SW 1271 (cell line): ENCODE data around the gene DPP6.

Source experiments
- DNase-seq, 2 experiments: peaks; one replicate each; lab custom pipeline; 2025; lab: John Stamatoyannopoulos, UW

DPP6 gene

DNA sequence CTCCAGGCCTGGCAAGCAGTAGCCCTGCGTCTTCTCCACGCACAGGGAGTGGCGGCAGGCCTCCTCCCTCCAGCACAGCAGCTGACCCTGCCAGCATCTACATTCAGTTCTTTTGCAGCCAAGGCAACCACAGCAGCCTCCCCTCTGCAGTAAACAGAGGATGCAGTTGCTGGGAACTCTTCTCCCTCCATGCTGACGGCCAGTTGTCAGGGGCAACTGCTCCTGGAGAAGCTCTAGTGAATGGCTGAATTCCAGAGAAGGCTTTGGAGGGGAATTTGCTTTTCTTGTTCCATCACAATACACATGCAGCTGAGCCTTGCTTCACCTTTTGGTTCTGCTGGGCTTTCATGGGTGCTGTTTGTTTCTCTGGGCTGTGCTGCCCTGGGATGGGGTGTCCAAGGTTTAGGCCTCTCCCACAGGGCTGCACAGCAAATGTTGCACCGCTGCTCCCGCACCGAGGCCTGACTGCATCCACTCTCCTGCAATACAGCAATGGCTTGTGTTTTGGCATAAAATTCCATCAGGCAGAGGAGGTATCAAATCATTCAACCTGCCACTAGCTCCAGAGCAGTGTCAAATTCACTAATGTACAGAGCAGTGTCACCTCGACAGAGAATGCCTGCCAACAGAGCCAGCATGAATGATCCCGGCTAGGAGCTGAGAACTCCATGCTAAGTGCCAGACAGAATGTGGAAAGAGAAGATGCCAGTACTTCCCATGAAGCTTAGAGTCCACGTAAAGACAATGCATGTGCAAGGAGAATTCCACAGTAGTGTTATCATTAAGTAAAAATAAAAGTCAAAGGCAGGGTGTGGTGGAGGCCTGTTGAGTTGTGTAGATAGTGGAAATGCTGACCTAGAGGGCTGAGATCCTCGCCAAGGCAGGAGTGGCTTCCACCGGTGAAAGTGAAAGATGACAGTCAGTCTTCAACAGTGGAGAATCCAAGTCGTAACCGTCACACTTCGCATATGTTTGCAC lies 399.6 kb downstream of the DPP6 start:
- no peak for DNase-seq

DNA sequence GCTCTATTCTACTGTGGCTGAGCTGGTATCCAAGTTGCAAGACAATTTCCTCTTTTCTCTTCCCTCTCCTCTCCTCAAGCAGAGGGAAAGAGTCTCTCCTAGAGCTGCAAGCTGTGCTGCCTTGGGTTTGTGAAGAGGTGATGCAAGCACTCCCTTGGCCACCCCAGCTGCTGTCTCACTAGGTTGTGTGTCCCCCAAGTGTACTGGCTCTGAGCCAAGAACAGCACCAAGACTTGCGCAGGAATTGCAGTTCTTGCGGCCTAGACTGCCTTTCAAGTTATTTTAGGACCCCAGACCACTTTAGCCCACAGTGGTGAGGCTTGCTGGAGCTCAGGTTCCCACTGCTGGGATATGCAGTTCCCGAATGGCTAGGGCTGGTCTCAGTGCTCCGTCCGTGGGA lies 411.6 kb downstream of the DPP6 start:
- no peak for DNase-seq

DNA sequence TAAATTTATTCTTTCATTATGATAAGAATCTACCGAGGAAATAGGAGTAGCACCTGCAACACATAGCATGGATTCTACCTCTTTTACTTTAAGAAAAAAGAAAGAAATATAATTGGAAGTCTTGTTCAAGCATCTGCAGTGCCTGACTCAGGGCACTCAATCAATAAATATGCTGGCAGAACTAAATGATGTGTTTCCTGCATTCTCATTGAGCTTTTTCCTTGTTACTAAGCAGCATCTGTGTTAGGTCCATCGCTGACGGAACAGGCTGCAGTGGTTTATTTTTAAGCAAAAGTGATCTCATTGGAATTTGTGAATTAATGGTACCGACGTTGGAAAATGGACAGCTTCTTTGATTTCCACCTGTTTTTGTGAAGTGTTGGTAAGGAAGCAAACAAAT lies 417.5 kb downstream of the DPP6 start:
- no peak for DNase-seq

- DNase-seq = no peak
Measured at GRCh38 chr7:154472343-154472742, 420.1 kb downstream of the DPP6 start.

- no peak for DNase-seq
Measured at GRCh38 chr7:154473360-154473759, 421.2 kb downstream of the DPP6 start.

GRCh38 chr7:154474903-154475520 lies 422.8 kb downstream of the DPP6 start:
- DNase-seq = no peak

DNA sequence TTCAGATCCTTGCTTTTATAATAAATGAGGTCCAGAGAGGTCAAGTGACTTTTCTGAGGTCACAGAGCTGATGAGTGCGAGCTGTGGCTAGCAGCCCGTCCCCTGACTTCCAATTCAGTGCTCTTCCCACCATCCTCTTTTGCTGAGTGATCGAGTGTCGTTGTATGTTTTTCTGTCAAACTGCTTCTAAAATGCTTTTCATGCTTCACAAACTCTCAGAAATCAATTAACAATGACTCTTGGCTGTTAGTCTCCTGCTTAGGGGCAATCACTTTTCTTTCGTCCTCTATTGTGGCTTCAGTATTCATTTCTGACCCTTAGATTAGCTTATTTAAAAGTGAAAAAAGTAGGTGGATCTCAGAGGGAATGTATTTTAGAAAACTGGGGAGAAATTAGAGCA lies 423.7 kb downstream of the DPP6 start:
- no peak for DNase-seq

DNA sequence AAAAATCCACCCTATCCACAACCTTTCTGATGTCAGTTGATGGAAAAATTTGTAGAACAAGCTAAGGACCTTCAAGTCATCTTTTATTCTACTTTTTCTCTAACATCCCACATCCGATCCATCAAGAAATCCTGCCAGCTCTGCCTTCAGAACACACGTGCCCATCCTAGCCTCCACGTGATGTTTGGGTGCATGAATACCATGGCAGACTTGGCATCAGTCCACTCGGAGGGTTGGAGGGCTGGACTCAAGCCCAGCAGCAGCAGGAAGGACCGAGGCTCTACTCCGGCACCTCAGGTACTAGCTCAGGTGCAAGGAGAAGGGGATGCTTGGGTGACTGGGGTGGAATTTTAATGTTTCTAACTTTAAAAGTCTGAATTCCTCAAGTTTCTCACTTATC lies 428.6 kb downstream of the DPP6 start:
- no peak for DNase-seq

GRCh38 chr7:154482863-154483262 lies 430.7 kb downstream of the DPP6 start:
- no peak for DNase-seq

- no peak for DNase-seq
Measured at GRCh38 chr7:154484406-154484805, 432.2 kb downstream of the DPP6 start.

DNA sequence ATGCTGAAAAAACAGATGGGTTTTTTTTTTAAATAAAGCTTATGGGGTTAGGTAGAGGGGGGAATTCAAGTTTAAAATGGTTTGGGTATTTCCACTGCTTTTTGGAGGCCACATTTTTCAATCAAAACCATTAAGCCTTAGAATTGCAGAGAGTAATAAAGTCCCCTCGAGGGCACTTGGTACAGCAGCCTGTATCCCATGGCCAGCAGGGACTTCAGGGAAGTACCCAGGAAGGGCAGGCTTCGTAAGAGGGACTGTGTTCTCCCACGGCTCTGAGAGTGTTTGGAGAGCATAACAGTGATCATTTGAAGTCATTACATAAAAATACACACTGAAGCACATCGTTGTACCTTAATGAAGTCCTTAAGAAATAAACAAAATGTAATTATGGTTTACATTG lies 432.7 kb downstream of the DPP6 start:
- DNase-seq = no peak

- DNase-seq = no peak
Measured at GRCh38 chr7:154489897-154490296, 437.7 kb downstream of the DPP6 start.

- DNase-seq = no peak
Measured at GRCh38 chr7:154493594-154493993, 441.4 kb downstream of the DPP6 start.

DNA sequence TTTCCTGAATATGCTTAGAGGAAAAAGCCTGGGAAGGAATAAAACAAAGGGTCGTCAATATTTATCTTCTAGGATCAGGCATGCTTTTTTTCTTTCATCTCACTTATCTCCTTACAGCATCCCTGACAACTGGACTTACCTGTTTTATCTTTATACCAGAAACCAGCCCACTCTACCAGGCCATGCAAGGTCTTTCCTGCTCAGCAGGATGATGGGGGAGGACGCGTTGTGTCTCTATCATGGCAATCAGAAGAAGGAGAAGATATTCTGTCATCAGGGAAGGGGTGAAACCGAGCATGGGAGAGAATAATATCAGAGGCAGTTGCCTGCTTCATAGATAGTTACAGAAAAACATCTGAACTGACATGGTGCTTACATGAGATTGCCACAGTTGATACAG lies 445.6 kb downstream of the DPP6 start:
- no peak for DNase-seq

- peak in 1 of 2 experiments; percentile 52 for DNase-seq
Measured at GRCh38 chr7:154503962-154504550, 451.9 kb downstream of the DPP6 start.

- no peak for DNase-seq
Measured at GRCh38 chr7:154504918-154505317, 452.7 kb downstream of the DPP6 start.

DNA sequence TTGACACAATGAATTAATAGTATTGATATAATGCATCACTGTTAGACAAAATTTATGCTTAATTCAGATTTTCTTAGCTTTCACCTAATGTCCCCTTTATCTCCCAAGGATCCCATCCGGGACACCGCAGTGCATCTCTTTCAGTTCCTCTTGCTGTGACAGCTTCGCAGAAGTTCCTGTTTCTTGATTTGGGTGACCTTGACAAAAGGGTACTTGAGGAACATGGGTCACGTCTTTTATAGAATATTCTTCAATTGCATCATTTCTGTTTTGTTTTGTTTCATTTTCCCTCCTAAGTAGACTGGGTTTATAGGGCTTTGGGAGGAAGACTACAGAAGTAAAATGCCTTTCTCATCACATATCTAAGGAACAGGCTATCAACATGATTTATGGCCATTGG lies 453.2 kb downstream of the DPP6 start:
- DNase-seq = no peak

GRCh38 chr7:154509192-154509591 lies 457.0 kb downstream of the DPP6 start:
- DNase-seq = no peak

DNA sequence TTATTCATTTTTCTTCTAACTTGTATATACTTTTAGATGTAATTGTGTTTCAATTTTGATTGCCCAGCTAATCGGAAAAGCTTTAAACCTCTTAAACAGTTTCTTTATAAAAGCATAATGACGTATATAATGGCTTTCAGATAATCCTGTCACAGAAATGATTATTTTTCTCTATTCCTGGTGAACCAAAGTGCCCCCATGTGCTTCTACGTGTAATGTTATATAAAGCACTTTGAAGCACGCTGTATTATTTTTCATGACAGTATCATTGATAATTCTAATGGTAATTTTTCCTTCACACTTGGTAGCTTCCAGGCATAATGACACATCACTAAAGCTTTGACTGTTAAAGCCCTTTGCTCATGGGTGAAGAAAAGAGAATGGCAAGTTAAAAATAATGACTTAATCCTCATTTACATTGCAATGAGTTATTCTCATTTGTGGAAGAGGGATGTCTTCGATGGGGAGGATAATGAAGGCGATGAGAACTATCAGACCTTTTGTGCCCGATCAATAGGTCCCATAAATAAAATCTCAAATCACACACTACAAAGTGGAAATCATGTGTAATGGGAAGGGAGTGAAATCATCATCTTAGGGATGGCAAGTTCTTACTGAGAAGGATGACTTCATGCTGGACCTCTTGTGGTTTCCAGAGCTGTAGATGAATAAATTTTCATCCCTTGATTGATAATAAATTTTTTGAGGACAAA lies 460.1 kb downstream of the DPP6 start:
- DNase-seq = no peak

GRCh38 chr7:154517768-154518167 lies 465.6 kb downstream of the DPP6 start:
- no peak for DNase-seq

GRCh38 chr7:154519229-154519628 lies 467.0 kb downstream of the DPP6 start:
- DNase-seq = no peak

GRCh38 chr7:154530136-154530535 lies 477.9 kb downstream of the DPP6 start:
- no peak for DNase-seq
